T-cell (primary cell): Measurements from ENCODE around the gene FOXF2. TPM values are rescaled to one million over a fixed set of nuclear protein-coding genes. Genes with fewer than 3 reads are reported as not detected.
"Not testable (repeated sequence)": the region's sequence is repeated elsewhere in the genome, so short reads cannot be mapped to it uniquely, and the experiment has no call there.

Experiments used
- ATAC-seq, 4 experiments: fragments of 200-7000 bp in 3 of 4; fragments of 150-1000 bp in 1 of 4; cut with Tn5 transposase; replicated peaks in 1 of 4; 1 replicate in 3 of 4; 2 replicates in 1 of 4; pipeline ENCODE4 v1.10.0; 2021; ENCODE audit warnings: moderate library complexity in 3 of 4, mild to moderate bottlenecking in 2 of 4, moderate number of reproducible peaks in 1 of 4
- CTCF ChIA-PET, 2 donors: fragments of 300-600 bp; sonication (Branson Sonifier 250); formaldehyde crosslinking; loops; one replicate each; lab custom pipeline; 2022; ENCODE audit warnings: antibody characterized with exemption in 2 of 2; lab: Charles Lee
- POLR2A ChIA-PET, 2 donors: fragments of 300-600 bp; sonication (Branson Sonifier 250); formaldehyde crosslinking; loops; one replicate each; lab custom pipeline; 2022; ENCODE audit warnings: antibody characterized with exemption in 2 of 2; lab: Charles Lee
- DNase-seq, 35 experiments: peaks; one replicate each; pipeline versions ENCODE4 v3.0.0 to v3.0.0-alpha.2; 2013 to 2023
- H3K27ac ChIP-seq: one replicate; pipeline ENCODE4 v1.5.1; 2013; ENCODE audit warnings: low read length
- H3K27me3 ChIP-seq, 2 experiments: replicated peaks in 1 of 2; 1 replicate in 1 of 2; 2 replicates in 1 of 2; pipeline versions ENCODE4 v1.6.1 to v1.7.0; 2013; ENCODE audit warnings: low read length in 1 of 2, mixed read lengths in 1 of 2; ENCODE audit not compliant: control insufficient read depth in 2 of 2, insufficient read depth in 2 of 2; ENCODE audit errors: extremely low read depth in 1 of 2
- H3K36me3 ChIP-seq, 2 donors: 1 replicate in 1 of 2; 2 replicates in 1 of 2; pipeline versions ENCODE4 v1.6.1 to v1.7.0; 2013; ENCODE audit warnings: low read length in 1 of 2; ENCODE audit not compliant: control insufficient read depth in 2 of 2, insufficient read depth in 1 of 2; ENCODE audit errors: extremely low read depth in 1 of 2
- H3K4me1 ChIP-seq, 2 experiments: 1 replicate in 1 of 2; 2 replicates in 1 of 2; pipeline versions ENCODE4 v1.6.1 to v1.7.0; 2013; ENCODE audit warnings: low read length in 2 of 2, mixed read lengths in 1 of 2; ENCODE audit not compliant: insufficient read depth in 2 of 2, control insufficient read depth in 1 of 2; ENCODE audit errors: extremely low read depth in 1 of 2
- H3K4me3 ChIP-seq, 2 donors: 1 replicate in 1 of 2; 2 replicates in 1 of 2; pipeline versions ENCODE4 v1.5.1 to v1.7.0; 2013; ENCODE audit warnings: mild to moderate bottlenecking in 2 of 2, low read length in 1 of 2, moderate library complexity in 1 of 2; ENCODE audit not compliant: control insufficient read depth in 1 of 2; ENCODE audit errors: extremely low read depth in 1 of 2
- H3K9me3 ChIP-seq: 2 replicates; pipeline ENCODE4 v1.7.0; 2013
- H3K27ac Mint-ChIP-seq, 2 donors: one replicate each; pipeline ENCODE4 v1.8.0; 2020 to 2021; ENCODE audit warnings: mild to moderate bottlenecking in 2 of 2, mixed read lengths in 2 of 2
- H3K27me3 Mint-ChIP-seq, 2 donors: one replicate each; pipeline ENCODE4 v1.8.0; 2021 to 2022; ENCODE audit warnings: mixed read lengths in 2 of 2
- H3K36me3 Mint-ChIP-seq: one replicate; pipeline ENCODE4 v1.8.0; 2021; ENCODE audit warnings: mixed read lengths
- H3K4me1 Mint-ChIP-seq, 3 donors: one replicate each; pipeline ENCODE4 v1.8.0; 2020 to 2022; ENCODE audit warnings: mixed read lengths in 3 of 3, mild to moderate bottlenecking in 1 of 3
- H3K4me3 Mint-ChIP-seq, 3 donors: one replicate each; pipeline ENCODE4 v1.8.0; 2020 to 2022; ENCODE audit warnings: mild to moderate bottlenecking in 3 of 3, mixed read lengths in 3 of 3, moderate library complexity in 3 of 3
- H3K9me3 Mint-ChIP-seq, 3 donors: one replicate each; pipeline ENCODE4 v1.8.0; 2020 to 2022; ENCODE audit warnings: mixed read lengths in 3 of 3
- WGBS: methylation state at CpG from one replicate; pipeline ENCODE4 v1.1.5; 2013; ENCODE audit warnings: missing lambda C conversion rate; ENCODE audit not compliant: insufficient coverage; 5-methylcytosine and 5-hydroxymethylcytosine counted together
- total RNA-seq, 35 experiments: library from RNA in 6 of 35; stranded (reverse) in 6 of 35; fragments of 120-200 nt in 1 of 35; gene quantifications; one replicate each; pipeline versions ENCODE4 v1.2.1 to v1.2.4 and lab custom pipeline; 2013 to 2026

Gene FOXF2
- total RNA-seq, 5 donors from 2014 or later (not counting 1 experiment from before 2014, with no cell fraction given), result not detected

DNA sequence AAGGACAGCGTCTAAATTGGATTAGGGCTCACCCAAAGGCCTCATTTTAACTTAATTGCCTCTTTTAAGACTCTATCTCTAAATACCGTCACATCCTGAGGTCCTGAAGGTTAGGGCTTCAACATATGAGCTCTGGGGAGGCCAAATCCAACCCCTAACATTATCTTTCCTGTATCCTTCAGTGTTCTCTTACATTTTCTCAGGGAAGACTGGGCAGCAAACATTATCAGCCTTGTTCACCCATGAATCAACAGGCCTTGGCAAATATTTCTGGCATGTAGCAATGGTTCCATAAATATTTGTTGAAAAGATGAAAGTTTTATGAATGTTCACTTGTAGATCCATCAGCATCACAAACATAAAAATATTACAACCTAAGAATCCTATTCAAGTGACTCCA, 24.6 kb upstream of the FOXF2 start:
- H3K4me1 ChIP-seq, result no peaks in the 10 kb centered on the region
- H3K4me3 ChIP-seq, result no peak overlapping the region
- ATAC-seq (no peak), DNase-seq (no peak)
- no peaks in the 10 kb centered on the region for H3K9me3 ChIP-seq
- H3K27me3 ChIP-seq, result peaks cover 4 to 13% of the 10 kb centered on the region in 2 experiments
- H3K36me3 ChIP-seq, result no peaks in the 10 kb centered on the region
- Mint-ChIP-seq H3K4me1 (no peaks in the 10 kb centered on the region), H3K27ac (no peak overlapping the region), H3K4me3 (no peak overlapping the region), H3K9me3 (peaks cover 0 to 8% (median 0%) of the 10 kb centered on the region in 3 donors), H3K27me3 (peaks cover 58 to 63% of the 10 kb centered on the region in 2 donors), H3K36me3 (no peaks in the 10 kb centered on the region)
- CTCF ChIA-PET, result interaction anchor here in 1 of 2 donors (0.9 kb wide), 1 partner anchor 1247 kb away, joined by 3 read pairs; no protein-coding TSS in a partner anchor
- POLR2A ChIA-PET, result no interaction called here
- no peak overlapping the region for H3K27ac ChIP-seq
- 20% methylated on average over 1 of the region's 2 CpGs for WGBS

DNA sequence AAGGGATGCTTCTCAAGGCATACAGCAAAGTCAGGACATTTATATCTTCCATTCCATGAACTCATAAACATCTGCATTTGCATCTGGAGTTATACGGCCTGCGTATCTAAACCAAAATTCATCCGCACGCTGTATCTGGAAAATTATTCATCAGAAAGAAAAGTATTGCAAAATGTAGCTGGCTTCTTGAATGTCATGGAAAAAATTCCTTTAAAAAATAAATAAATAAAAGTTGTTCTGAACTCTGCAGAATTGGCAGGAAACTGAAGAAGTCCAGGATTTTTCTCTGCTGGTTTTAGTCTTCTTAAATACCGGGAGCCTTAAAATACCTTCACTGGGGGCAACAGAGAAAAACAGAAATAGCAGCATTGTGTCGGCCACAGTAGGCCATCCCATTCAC, 23.7 kb upstream of the FOXF2 start:
- DNase-seq (no peak), ATAC-seq (no peak)
- Histone ChIP-seq H3K4me1 (no peaks in the 10 kb centered on the region), H3K4me3 (no peak overlapping the region), H3K27ac (no peak overlapping the region), H3K9me3 (no peaks in the 10 kb centered on the region), H3K27me3 (peaks cover 4 to 12% of the 10 kb centered on the region in 2 experiments), H3K36me3 (no peaks in the 10 kb centered on the region)
- 76% methylated on average over 2 of the region's 6 CpGs for WGBS
- Mint-ChIP-seq H3K4me3 (no peak overlapping the region), H3K9me3 (peaks cover 0 to 10% (median 0%) of the 10 kb centered on the region in 3 donors), H3K27me3 (peaks cover 61 to 63% of the 10 kb centered on the region in 2 donors), H3K27ac (no peak overlapping the region), H3K4me1 (no peaks in the 10 kb centered on the region), H3K36me3 (no peaks in the 10 kb centered on the region)
- ChIA-PET CTCF (no interaction called here), POLR2A (no interaction called here)

DNA sequence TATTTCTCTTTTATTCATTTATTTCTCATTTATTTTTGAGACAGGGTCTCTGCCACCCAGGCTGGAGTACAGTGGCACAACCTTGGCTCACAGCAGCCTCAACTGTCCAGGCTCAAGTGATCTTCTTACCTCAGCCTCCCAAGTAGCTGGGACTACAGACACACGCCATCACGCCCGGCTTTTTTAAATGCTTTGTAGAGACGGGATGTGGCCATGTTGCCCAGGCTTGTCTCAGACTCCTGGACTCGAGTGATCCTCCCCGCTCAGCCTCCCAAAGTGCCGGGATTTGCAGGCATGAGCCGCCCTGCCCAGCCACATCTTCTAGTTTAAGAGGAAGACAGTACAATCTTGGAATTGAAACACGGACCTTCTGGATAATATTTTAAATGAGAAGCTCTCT, 21.6 kb upstream of the FOXF2 start:
- no peak overlapping the region for H3K4me3 ChIP-seq
- peaks cover 59 to 67% of the 10 kb centered on the region in 2 donors for H3K27me3 Mint-ChIP-seq
- no peak overlapping the region for H3K4me3 Mint-ChIP-seq
- ChIA-PET POLR2A (no interaction called here), CTCF (interaction anchor here in 1 of 2 donors (0.6 kb wide), 1 partner anchor 568 kb away, joined by 5 read pairs; no protein-coding TSS in a partner anchor)
- WGBS, result 88% methylated on average over 6 of the region's 9 CpGs
- H3K9me3 Mint-ChIP-seq, result peaks cover 0 to 10% (median 4%) of the 10 kb centered on the region in 3 donors
- H3K27ac ChIP-seq, result no peak overlapping the region
- ATAC-seq (no peak), DNase-seq (no peak)
- H3K36me3 Mint-ChIP-seq, result no peaks in the 10 kb centered on the region
- H3K27me3 ChIP-seq, result peaks cover 11 to 15% of the 10 kb centered on the region in 2 experiments
- H3K4me1 Mint-ChIP-seq, result no peaks in the 10 kb centered on the region
- no peaks in the 10 kb centered on the region for H3K9me3 ChIP-seq
- H3K4me1 ChIP-seq, result no peaks in the 10 kb centered on the region
- H3K36me3 ChIP-seq, result no peaks in the 10 kb centered on the region
- H3K27ac Mint-ChIP-seq, result no peak overlapping the region

GRCh38 chr6:1368940-1369339, 20.4 kb upstream of the FOXF2 start:
- Histone ChIP-seq H3K4me1 (no peaks in the 10 kb centered on the region), H3K27ac (no peak overlapping the region), H3K27me3 (peaks cover 12 to 15% of the 10 kb centered on the region in 2 experiments), H3K4me3 (no peak overlapping the region), H3K36me3 (no peaks in the 10 kb centered on the region), H3K9me3 (no peaks in the 10 kb centered on the region)
- CTCF ChIA-PET, result no interaction called here
- Mint-ChIP-seq H3K9me3 (peaks cover 0 to 10% (median 9%) of the 10 kb centered on the region in 3 donors), H3K27me3 (peaks cover 61 to 67% of the 10 kb centered on the region in 2 donors), H3K4me1 (no peaks in the 10 kb centered on the region), H3K4me3 (no peak overlapping the region), H3K27ac (no peak overlapping the region), H3K36me3 (no peaks in the 10 kb centered on the region)
- POLR2A ChIA-PET, result no interaction called here
- ATAC-seq (no peak), DNase-seq (no peak)
- 95% methylated on average over 4 of the region's 9 CpGs for WGBS

GRCh38 chr6:1369695-1370094, 19.7 kb upstream of the FOXF2 start:
- CTCF ChIA-PET, ATAC-seq: not testable (repeated sequence)

DNA sequence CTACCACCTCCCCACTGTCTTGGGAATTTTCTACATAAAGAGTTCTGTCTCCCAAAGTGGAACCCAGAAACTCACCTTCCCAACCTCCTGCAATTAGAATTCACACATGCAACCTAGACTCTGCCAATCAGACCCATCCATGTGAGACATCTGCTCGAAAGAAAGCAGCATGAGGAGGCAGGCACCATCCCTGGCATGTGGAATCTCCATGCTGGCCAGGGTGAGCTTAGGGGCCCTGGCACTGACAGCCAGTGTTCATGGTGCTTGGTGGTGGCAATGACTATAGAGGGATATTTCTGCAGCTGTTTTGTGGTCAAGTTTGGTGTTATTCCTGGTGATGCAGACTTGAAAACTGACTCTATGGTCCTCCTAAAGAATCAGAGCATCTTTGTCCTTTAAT, 17.4 kb upstream of the FOXF2 start:
- POLR2A ChIA-PET, result no interaction called here
- Mint-ChIP-seq H3K36me3 (no peaks in the 10 kb centered on the region), H3K27ac (no peak overlapping the region), H3K27me3 (peaks cover 69 to 74% of the 10 kb centered on the region in 2 donors), H3K4me1 (no peaks in the 10 kb centered on the region), H3K9me3 (peaks cover 0 to 10% (median 9%) of the 10 kb centered on the region in 3 donors), H3K4me3 (no peak overlapping the region)
- ATAC-seq, result no peak
- WGBS, result no CpG with 5 or more reads among the region's 1 CpG
- no peak overlapping the region for H3K4me3 ChIP-seq
- H3K27ac ChIP-seq, result no peak overlapping the region
- no peak for DNase-seq
- H3K9me3 ChIP-seq, result no peaks in the 10 kb centered on the region
- H3K36me3 ChIP-seq, result no peaks in the 10 kb centered on the region
- peaks cover 24 to 35% of the 10 kb centered on the region in 2 experiments for H3K27me3 ChIP-seq
- CTCF ChIA-PET, result no interaction called here
- H3K4me1 ChIP-seq, result no peaks in the 10 kb centered on the region

More at GRCh38 chr6:1369695-1370094, 19.7 kb upstream of the FOXF2 start:
- H3K4me1 Mint-ChIP-seq, H3K36me3 Mint-ChIP-seq, H3K27ac ChIP-seq, H3K4me3 Mint-ChIP-seq, H3K4me3 ChIP-seq, H3K27ac Mint-ChIP-seq, H3K9me3 ChIP-seq, POLR2A ChIA-PET, DNase-seq, H3K9me3 Mint-ChIP-seq, H3K36me3 ChIP-seq, H3K4me1 ChIP-seq: not testable (repeated sequence)
- peaks cover 15 to 18% of the 10 kb centered on the region in 2 experiments for H3K27me3 ChIP-seq
- peaks cover 61 to 67% of the 10 kb centered on the region in 2 donors for H3K27me3 Mint-ChIP-seq
- WGBS, result no CpG with 5 or more reads among the region's 1 CpG
